ENCODE results near the gene MBNL3.
"Not testable (repeated sequence)": the region's sequence is repeated elsewhere in the genome, so short reads cannot be mapped to it uniquely, and the experiment has no call there.

MBNL3 gene

GRCh38 chrX:132474544-132475248 is 14.1 kb downstream of the MBNL3 start:
- DNase-seq (ENCODE audit: low read depth) = peak; percentile 3

- no peak for DNase-seq (ENCODE audit: low read depth)
Measured at GRCh38 chrX:132472397-132472796, 16.4 kb downstream of the MBNL3 start.

GRCh38 chrX:132470831-132471230 is 18.0 kb downstream of the MBNL3 start:
- DNase-seq (ENCODE audit: low read depth) = no peak

DNA sequence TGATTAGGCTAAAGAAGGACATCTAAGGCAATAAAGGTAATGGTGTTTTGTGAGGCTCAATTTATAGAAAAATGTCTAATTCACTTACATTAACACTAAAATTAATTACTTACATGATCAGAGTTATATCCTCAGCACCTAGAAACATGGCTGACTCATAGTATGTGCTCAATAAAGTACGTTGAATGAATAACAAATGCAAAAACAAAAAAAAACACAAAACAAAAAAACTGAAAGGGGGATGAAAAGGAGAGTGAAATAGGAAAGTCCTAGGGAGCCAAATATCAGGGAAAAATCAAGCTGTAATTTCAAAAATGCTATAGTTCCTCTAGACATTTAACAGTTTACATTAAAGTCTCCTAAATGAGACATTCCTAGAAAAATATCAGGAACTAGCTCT is 18.7 kb downstream of the MBNL3 start:
- no peak for DNase-seq (ENCODE audit: low read depth)

- DNase-seq (ENCODE audit: low read depth) = no peak
Measured at GRCh38 chrX:132468454-132468853, 20.4 kb downstream of the MBNL3 start.

DNA sequence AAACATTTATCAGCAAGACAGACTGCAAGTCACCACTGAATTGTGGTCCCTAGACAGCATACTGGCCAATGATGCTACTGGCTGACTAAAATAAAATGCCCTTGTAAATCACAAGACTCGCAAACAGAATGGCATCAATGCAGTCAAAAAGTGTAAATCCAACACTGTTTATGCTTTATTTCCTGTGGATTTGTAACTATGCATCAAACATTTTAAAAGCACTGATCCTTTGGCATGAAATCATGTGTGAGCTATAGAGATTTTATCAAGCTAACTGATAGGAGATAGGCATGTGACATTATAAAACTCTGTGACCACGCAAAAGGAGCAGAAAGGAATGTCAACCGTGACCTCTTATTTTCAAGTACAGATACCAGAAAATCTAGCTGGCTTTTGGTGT is 20.8 kb downstream of the MBNL3 start:
- no peak for DNase-seq (ENCODE audit: low read depth)

DNA sequence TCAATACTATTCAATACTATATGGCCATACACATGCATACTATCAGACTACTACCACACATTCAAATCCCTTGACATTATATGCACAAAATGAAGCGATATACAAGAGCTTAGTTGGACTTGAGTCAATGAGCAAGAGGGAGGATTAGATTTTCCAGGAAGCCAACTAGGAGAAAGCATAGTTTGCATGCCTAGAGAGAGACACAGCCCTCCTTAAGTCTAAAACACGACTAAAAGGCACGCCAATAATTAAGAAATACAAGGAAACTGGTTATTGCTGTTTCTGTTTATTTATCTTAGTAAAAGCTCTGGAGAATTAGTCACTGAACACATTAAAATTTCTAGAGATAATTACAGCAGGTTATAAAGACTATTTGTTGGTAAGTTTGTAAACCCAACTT is 21.8 kb downstream of the MBNL3 start:
- peak; percentile 54 for DNase-seq (ENCODE audit: low read depth)

DNA sequence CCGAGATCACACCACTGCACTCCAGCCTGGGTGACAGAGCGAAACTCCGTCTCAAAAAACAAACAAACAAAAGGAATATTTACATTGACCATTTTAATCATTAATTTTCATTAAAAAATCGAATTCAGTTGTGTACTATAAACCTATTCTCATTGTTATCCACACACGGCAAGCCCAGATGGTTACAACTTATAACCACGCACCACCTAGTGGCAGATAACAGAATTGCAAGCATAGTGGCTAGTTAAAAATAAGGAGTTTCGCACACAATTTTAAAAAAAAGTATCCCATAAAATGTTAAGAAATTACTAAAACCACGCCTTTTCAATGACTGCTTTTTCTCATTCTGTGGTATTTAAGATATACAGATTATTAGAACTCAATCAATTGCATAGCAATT is 25.4 kb downstream of the MBNL3 start:
- peak; percentile 24 for DNase-seq (ENCODE audit: low read depth)

DNA sequence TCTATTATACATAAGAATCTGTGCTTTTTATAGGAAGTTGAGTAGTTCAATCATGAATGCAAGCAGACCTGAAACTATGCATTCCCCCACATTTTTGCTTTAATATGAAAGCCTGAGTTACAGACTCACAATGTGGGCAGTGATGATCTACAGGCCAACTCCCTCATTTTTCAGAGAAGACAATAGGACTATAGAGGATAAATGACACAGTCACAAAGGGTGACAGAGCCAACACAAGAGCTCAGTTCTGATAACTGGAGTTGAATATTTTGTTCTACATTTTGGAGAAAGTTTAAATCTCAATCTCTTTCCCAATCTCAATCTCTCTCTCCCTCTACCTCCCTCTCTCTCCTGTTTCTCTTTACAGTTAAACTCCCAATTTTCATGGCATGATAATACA is 27.0 kb downstream of the MBNL3 start:
- no peak for DNase-seq (ENCODE audit: low read depth)

DNA sequence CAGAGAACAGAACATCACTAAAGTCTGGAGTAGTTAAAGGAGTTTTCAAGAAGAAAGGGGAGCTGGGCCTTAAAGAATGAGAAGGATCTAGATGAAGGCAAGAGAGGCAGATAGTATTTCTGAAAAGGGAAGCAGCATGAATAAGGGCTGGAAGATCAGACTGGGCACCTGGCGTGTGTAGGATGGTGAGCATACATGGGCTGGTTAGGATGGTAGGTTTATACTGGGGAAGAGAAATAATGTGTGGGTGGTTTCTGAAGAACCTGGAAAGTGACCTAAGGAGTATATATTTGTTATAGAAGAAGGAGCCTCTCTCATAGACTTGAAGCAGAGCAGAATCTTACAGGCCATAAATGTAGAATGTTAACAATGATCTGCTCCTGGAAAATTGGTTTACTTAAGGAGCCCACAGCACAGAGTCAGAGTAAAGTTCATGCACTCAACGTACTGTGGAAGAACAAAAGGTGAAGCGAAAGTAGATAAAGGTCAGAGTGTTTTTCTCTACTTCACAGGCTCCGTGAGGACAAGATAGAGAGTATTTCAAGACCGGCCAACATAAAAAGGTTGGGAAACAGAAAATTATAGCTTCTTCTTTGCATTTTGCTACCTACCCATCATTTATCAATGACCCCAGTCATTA is 35.8 kb downstream of the MBNL3 start:
- DNase-seq (ENCODE audit: low read depth) = no peak

DNA sequence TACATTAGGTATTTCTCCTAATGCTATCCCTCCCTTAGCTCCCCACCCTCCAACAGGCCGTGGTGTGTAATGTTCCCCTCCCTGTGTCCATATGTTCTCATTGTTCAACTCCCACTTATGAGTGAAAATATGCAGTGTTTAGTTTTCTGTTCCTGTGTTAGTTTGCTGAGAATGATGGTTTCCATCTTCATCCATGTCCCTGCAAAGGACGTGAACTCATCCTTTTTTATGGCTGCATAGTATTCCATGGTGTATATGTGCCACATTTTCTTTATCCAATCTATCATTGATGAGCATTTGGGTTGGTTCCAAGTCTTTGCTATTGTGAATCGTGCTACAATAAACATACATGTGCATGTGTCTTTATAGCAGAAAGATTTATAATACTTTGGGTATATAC is 42.9 kb downstream of the MBNL3 start:
- not testable (repeated sequence) for DNase-seq (ENCODE audit: low read depth)

GRCh38 chrX:132444936-132445335 is 43.9 kb downstream of the MBNL3 start:
- DNase-seq (ENCODE audit: low read depth) = no peak

GRCh38 chrX:132443196-132444135 is 45.4 kb downstream of the MBNL3 start:
- peak; percentile 6 for DNase-seq (ENCODE audit: low read depth)

DNA sequence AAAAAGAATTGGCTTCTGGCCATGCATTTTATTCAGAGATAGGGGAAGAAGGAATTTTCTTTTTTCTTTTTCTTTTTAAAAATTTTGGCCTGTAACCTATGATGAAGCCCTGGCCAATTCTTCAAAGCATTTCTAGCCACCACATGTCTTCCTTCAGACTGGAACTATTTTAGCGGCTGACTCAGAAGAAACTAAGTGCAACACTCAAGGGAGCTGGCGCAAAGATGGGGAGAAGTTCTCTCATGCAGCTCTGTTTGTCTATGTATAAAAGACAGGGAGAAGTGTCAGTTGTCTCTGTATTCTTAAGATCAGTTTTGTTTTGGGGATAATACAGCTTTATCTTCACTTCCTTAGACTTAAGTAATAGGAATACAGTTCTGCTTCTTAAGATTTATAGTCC is 46.1 kb downstream of the MBNL3 start:
- DNase-seq (ENCODE audit: low read depth) = no peak

GRCh38 chrX:132435222-132435621 is 53.6 kb downstream of the MBNL3 start:
- DNase-seq (ENCODE audit: low read depth) = no peak

DNA sequence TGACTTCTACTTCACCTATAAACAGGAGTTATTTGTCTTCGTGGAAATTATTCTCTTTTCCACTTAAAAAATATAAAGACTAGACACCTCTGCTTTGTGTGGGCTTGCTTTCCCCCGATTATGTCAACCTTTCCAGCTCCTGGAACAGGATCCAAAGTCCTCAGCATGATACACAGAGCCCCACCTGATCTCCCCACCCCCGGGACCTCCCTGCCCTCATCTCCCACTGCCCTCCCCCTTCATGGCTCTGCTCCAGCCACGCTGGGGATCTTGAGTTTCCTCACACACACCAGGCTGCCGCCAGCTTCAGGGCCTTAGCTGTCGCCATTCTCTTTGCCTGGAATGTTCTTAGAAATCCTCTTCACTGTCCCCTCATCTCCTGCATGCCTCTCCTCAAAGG is 55.3 kb downstream of the MBNL3 start:
- no peak for DNase-seq (ENCODE audit: low read depth)

DNA sequence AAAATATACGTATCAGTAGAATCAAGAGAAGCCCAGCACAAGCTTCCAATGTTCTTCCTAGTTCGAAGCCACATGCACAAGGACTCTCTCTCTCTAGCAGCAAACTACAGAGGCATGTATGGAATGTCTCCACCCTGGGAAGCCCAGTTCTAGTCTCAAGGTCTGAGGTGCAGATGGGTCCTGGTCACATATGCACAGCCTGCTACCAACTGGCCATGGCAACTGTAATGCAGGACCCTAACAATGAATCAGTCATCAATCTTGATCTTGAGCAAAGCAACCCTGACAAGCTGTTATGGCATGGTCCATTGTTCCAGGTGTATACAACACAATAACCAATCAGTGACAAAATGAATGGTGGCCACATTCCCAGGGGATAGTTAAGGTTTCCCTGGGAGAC is 55.8 kb downstream of the MBNL3 start:
- no peak for DNase-seq (ENCODE audit: low read depth)

- DNase-seq (ENCODE audit: low read depth) = no peak
Measured at GRCh38 chrX:132428896-132429295, 59.9 kb downstream of the MBNL3 start.

- peak; percentile 70 for DNase-seq (ENCODE audit: low read depth)
Measured at GRCh38 chrX:132426695-132427281, 62.0 kb downstream of the MBNL3 start.

GRCh38 chrX:132425744-132426318 is 63.0 kb downstream of the MBNL3 start:
- DNase-seq (ENCODE audit: low read depth) = no peak

DNA sequence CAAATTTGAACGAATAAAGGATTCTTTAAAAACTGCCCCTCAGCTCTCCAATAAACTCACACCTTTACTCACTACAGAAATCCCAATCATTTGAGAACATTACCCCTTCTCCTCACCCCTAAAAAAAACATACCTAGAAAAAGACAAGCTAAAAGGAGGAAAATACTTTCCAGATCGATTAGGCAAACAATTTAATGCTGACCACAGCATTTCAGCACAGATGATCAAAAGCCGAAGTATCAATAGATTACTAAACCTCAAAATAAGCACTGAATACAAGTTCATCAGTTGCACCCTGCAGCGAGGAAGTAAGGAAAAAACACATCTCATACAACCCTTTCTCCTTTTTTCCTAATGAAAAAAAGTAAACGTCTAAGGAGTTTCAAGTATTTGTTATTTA is 65.5 kb downstream of the MBNL3 start:
- no peak for DNase-seq (ENCODE audit: low read depth)

DNA sequence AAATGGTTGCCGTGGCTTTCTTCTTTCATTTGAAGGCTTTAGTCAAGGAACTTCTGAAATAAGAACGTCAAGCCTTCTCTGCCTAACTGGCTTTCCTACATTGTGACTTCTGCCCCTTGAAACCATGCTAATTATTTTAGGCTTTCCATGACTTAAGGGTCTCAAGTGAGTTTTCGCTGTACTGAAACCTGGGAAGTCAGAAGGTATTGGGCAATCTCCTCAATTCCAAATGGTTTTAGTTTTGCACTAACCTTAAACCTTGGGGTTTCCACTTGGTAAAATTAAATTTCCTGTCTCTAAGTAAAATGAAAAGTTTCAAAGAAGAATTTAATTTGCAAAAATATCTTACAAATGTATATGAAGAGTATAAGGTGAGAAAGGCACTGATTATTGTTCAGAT is 73.8 kb downstream of the MBNL3 start:
- no peak for DNase-seq (ENCODE audit: low read depth)

All from iris pigment epithelial cell (primary cell).